T-helper 2 cell treated with Interferon-gamma antibody and Interleukin-4, amounts not matched to agents 5 μg/mL and 100 μg/mL, for 36 hours (primary cell): ENCODE data around the gene OOSP1.
"Not testable (repeated sequence)": the region's sequence is repeated elsewhere in the genome, so short reads cannot be mapped to it uniquely, and the experiment has no call there.

Experiments used
- DNase-seq: peaks from one replicate; pipeline ENCODE4 v3.0.0; 2021; ENCODE audit warnings: low spot score
- H3K27ac Mint-ChIP-seq: one replicate; pipeline ENCODE4 v1.8.0; 2021; ENCODE audit warnings: mild to moderate bottlenecking, mixed read lengths
- H3K27me3 Mint-ChIP-seq: one replicate; pipeline ENCODE4 v1.8.0; 2021; ENCODE audit warnings: low read depth, mixed read lengths
- H3K36me3 Mint-ChIP-seq: one replicate; pipeline ENCODE4 v1.8.0; 2021; ENCODE audit warnings: low read depth, mixed read lengths
- H3K4me1 Mint-ChIP-seq: one replicate; pipeline ENCODE4 v1.8.0; 2021; ENCODE audit warnings: low read depth, mixed read lengths
- H3K4me3 Mint-ChIP-seq: one replicate; pipeline ENCODE4 v1.8.0; 2022; ENCODE audit warnings: mild to moderate bottlenecking, moderate library complexity, mixed read lengths
- H3K9me3 Mint-ChIP-seq: one replicate; pipeline ENCODE4 v1.8.0; 2021; ENCODE audit warnings: mixed read lengths

Gene OOSP1

GRCh38 chr11:59973097-59973496, 34.9 kb downstream of the OOSP1 start:
- no peaks in the 10 kb centered on the region for H3K27me3 Mint-ChIP-seq
- no peaks in the 10 kb centered on the region for H3K9me3 Mint-ChIP-seq
- no peaks in the 10 kb centered on the region for H3K36me3 Mint-ChIP-seq
- no peak overlapping the region for H3K4me3 Mint-ChIP-seq
- H3K27ac Mint-ChIP-seq: no peak overlapping the region
- no peak for DNase-seq
- no peaks in the 10 kb centered on the region for H3K4me1 Mint-ChIP-seq

- no peak overlapping the region for H3K27ac Mint-ChIP-seq
- H3K36me3 Mint-ChIP-seq: no peaks in the 10 kb centered on the region
- no peaks in the 10 kb centered on the region for H3K27me3 Mint-ChIP-seq
- H3K4me1 Mint-ChIP-seq: no peaks in the 10 kb centered on the region
- no peaks in the 10 kb centered on the region for H3K9me3 Mint-ChIP-seq
- H3K4me3 Mint-ChIP-seq: no peak overlapping the region
- DNase-seq: no peak
Observed at GRCh38 chr11:59981106-59981770, 43.0 kb downstream of the OOSP1 start.

- not testable (repeated sequence) for H3K36me3 Mint-ChIP-seq
Observed at GRCh38 chr11:59982037-59982436, 43.8 kb downstream of the OOSP1 start.

DNA sequence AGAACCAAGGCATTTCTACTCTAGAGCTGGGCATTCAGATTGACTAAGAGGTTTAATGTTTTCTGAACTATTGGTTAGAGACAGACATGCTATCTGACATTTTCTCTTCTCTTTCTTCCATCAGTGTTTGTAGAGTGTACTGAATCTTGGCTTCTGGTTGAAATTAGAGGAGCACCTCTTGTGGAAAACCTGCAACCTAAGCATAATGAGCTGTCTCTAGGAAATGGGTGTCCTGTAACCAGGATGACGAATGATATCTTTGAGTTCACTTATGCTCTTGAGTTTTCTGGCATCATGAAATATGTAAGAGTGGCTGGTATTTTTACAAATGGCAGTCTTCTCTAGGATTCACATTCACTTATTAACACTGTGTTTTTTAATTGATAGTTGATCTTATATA, 45.0 kb downstream of the OOSP1 start:
- no peaks in the 10 kb centered on the region for H3K9me3 Mint-ChIP-seq
- no peaks in the 10 kb centered on the region for H3K27me3 Mint-ChIP-seq
- no peaks in the 10 kb centered on the region for H3K4me1 Mint-ChIP-seq
- no peak overlapping the region for H3K4me3 Mint-ChIP-seq
- no peaks in the 10 kb centered on the region for H3K36me3 Mint-ChIP-seq
- DNase-seq: no peak
- H3K27ac Mint-ChIP-seq: no peak overlapping the region

More at GRCh38 chr11:59982037-59982436, 43.8 kb downstream of the OOSP1 start:
- H3K27me3 Mint-ChIP-seq, DNase-seq, H3K4me3 Mint-ChIP-seq, H3K27ac Mint-ChIP-seq, H3K9me3 Mint-ChIP-seq, H3K4me1 Mint-ChIP-seq: not testable (repeated sequence)

DNA sequence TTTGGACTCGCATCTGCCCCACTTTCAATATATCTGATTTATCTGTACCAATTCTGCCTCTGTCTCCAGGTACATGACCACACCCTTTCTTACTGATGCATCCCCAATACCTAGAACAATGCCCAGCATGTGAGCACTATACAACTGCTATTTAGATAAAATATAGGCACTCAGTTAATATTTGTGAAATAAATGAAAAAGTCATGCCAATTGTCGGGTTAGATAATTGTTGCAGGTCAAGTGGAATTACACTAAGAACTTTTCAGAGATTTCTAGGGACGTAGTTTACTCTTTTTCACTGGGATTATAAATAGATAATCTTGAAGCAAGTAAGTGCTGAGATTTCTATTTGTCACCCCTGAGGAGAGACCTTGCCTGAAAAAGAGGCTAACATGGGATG, 46.1 kb downstream of the OOSP1 start:
- Mint-ChIP-seq H3K4me3 (no peak overlapping the region), H3K27ac (no peak overlapping the region), H3K36me3 (no peaks in the 10 kb centered on the region), H3K27me3 (no peaks in the 10 kb centered on the region), H3K9me3 (no peaks in the 10 kb centered on the region), H3K4me1 (no peaks in the 10 kb centered on the region)
- DNase-seq: no peak

DNA sequence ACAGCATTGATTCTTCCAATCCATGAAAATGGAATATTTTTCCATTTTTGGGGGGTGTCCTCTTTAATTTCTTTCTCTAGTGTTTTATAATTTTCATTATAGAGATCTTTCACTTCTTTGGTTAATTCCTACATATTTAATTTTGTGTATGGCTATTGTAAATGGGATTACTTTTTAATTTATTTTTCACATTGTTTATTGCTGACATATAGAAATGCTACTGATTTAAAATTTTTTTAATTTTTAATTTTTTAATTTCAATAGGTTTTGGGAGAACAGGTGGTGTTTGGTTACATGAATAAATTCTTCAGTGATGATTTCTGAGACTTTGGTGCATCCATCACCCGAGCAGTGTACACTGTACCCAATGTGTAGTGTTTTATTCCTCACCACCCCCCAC, 52.2 kb downstream of the OOSP1 start:
- DNase-seq: no peak
- H3K9me3 Mint-ChIP-seq: peaks cover 13% of the 10 kb centered on the region
- H3K27me3 Mint-ChIP-seq: no peaks in the 10 kb centered on the region
- no peaks in the 10 kb centered on the region for H3K36me3 Mint-ChIP-seq
- peaks cover 2% of the 10 kb centered on the region for H3K4me1 Mint-ChIP-seq
- no peak overlapping the region for H3K4me3 Mint-ChIP-seq
- H3K27ac Mint-ChIP-seq: no peak overlapping the region

- DNase-seq: no peak
- Mint-ChIP-seq H3K4me1 (peaks cover 2% of the 10 kb centered on the region), H3K27ac (no peak overlapping the region), H3K36me3 (no peaks in the 10 kb centered on the region), H3K27me3 (peaks cover under 1% of the 10 kb centered on the region), H3K9me3 (peaks cover 13% of the 10 kb centered on the region), H3K4me3 (no peak overlapping the region)
Observed at GRCh38 chr11:59992425-59992824, 54.2 kb downstream of the OOSP1 start.

- Mint-ChIP-seq H3K4me3 (no peak overlapping the region), H3K36me3 (no peaks in the 10 kb centered on the region), H3K27ac (no peak overlapping the region), H3K4me1 (no peaks in the 10 kb centered on the region), H3K9me3 (no peaks in the 10 kb centered on the region), H3K27me3 (peaks cover 6% of the 10 kb centered on the region)
- no peak for DNase-seq
Observed at GRCh38 chr11:59997800-59998199, 59.6 kb downstream of the OOSP1 start.

DNA sequence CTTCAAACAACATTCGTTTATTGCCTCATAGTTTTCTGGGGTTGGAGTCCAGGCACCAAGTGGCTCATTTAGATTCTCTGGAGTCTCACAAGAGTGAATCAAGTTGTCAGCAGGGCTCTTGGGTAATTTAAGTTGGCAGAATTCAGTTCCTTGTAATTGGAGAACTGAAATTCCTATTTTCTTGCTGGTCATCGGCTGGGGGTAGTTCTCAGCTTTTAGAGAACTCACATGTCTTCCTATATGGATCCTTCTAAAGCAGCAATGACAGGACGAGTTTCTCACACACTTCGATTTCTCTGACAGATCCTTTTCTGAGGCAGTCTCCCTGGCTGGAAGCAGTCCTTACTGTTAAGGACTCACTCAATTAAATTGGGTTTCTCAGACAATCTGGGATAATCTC, 61.5 kb downstream of the OOSP1 start:
- no peak overlapping the region for H3K4me3 Mint-ChIP-seq
- H3K4me1 Mint-ChIP-seq: no peaks in the 10 kb centered on the region
- H3K27ac Mint-ChIP-seq: no peak overlapping the region
- peaks cover 6% of the 10 kb centered on the region for H3K27me3 Mint-ChIP-seq
- no peaks in the 10 kb centered on the region for H3K36me3 Mint-ChIP-seq
- no peaks in the 10 kb centered on the region for H3K9me3 Mint-ChIP-seq
- DNase-seq: no peak

- Mint-ChIP-seq H3K27ac (no peak overlapping the region), H3K36me3 (no peaks in the 10 kb centered on the region), H3K4me1 (no peaks in the 10 kb centered on the region), H3K27me3 (peaks cover 6% of the 10 kb centered on the region), H3K4me3 (no peak overlapping the region), H3K9me3 (no peaks in the 10 kb centered on the region)
- no peak for DNase-seq
Observed at GRCh38 chr11:60003729-60004128, 65.5 kb downstream of the OOSP1 start.

DNA sequence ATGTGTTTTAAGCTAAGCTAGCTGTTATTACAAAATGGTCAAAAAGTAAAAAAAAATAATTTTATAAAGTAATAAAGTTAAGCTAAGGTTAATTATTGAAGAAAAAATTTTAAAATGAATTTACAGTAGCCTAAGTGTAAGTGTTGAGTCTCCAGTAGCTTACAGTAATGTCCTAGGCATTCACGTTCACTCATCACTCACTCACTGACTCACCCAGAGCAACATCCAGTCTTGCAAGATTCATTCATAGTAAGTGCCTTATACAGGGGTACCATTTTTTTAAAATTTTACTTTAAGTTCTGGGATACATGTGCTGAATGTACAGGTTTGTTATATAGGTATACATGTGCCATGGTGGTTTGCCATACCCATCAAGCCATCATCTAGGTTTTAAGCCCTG, 67.1 kb downstream of the OOSP1 start:
- no peaks in the 10 kb centered on the region for H3K36me3 Mint-ChIP-seq
- no peak overlapping the region for H3K27ac Mint-ChIP-seq
- no peak for DNase-seq
- peaks cover 4% of the 10 kb centered on the region for H3K27me3 Mint-ChIP-seq
- H3K9me3 Mint-ChIP-seq: no peaks in the 10 kb centered on the region
- no peak overlapping the region for H3K4me3 Mint-ChIP-seq
- H3K4me1 Mint-ChIP-seq: no peaks in the 10 kb centered on the region
